NCI-H1694 (cell line): ENCODE data around the gene OSBPL3.
A peak's percentile ranks its signal among the peaks of the same experiment; 100 is the strongest.

Source experiments
- DNase-seq: peaks from one replicate; lab custom pipeline; 2025; lab: John Stamatoyannopoulos, UW

OSBPL3 gene

GRCh38 chr7:24827589-24827988 lies 152.4 kb downstream of the OSBPL3 start:
- DNase-seq, result no peak

DNA sequence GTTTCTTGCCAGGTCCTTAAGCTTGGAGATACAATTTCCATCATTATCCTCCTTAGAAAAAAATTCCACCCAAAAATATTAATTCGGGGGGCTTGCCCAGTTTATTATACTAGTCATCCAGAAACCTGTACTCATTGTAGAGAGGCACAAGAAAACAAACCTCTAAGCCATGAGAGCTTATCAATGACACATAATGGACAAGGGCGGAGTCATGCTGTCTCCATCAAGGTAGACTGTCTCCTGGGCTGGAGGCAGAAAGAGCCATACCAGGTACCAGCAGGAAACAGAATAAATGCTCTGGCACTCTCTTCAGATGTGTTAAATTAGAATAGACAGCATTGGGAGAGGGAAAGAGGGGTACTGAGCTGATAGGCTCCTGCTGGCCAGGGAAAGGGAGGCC lies 153.0 kb downstream of the OSBPL3 start:
- DNase-seq, result no peak

- DNase-seq, result no peak
Measured at GRCh38 chr7:24826662-24827020, 153.3 kb downstream of the OSBPL3 start.

DNA sequence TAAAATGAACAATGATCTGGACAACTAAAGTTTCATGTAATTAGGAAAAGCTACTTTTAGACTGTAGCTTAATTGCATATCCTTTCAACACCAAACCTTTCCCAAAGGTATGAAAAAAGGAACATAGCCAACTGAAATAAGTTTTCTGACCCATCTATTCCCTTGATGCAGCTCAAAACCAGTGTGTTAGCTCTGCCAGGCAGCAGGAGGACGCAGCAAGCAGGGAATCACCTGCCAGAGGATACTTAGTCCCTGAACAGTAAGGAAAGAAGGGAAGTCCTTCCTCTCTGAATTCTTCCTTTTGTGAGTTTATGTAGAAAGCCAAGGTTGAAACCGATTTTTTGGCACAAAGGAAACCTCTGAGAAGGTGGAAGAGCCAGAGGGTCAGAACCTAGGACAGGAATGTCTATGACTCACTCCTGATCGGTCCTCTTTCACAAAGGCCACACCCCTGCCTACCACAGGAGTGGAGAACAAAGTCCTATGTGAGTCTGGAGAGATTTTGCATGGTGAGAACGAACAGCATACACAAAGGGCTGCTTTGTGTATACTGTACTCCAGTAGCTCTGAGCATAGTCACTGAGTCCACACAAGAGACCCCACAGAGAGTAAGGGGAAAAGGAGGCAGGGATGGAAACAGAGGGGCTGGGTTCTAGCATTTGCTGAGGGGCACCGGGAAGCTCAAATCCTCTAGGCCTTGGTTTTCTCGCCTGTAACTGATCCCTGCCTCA lies 153.9 kb downstream of the OSBPL3 start:
- DNase-seq, result no peak

- DNase-seq, result no peak
Measured at GRCh38 chr7:24825381-24825794, 154.6 kb downstream of the OSBPL3 start.

GRCh38 chr7:24824896-24825295 lies 155.1 kb downstream of the OSBPL3 start:
- no peak for DNase-seq

DNA sequence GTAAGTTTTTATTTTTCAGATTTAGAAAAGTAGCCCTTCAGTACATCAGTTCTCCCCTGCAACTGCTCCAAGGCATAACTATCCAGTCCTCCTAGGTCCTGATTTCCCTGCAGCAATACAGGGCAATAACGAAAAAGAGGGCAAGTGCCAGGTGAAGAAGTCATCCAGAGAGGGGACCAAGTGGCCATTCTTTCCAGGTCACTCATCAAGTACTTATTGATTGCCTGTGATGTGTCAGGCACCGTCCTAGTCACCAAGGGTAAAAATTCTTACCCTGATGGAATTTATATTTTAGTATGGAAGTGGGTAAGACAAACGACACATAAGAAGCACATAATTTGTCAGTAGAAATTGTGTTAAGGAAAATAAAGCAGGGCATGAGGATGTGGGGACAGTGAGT lies 155.6 kb downstream of the OSBPL3 start:
- DNase-seq, result no peak

GRCh38 chr7:24821754-24822054 lies 158.3 kb downstream of the OSBPL3 start:
- no peak for DNase-seq

DNA sequence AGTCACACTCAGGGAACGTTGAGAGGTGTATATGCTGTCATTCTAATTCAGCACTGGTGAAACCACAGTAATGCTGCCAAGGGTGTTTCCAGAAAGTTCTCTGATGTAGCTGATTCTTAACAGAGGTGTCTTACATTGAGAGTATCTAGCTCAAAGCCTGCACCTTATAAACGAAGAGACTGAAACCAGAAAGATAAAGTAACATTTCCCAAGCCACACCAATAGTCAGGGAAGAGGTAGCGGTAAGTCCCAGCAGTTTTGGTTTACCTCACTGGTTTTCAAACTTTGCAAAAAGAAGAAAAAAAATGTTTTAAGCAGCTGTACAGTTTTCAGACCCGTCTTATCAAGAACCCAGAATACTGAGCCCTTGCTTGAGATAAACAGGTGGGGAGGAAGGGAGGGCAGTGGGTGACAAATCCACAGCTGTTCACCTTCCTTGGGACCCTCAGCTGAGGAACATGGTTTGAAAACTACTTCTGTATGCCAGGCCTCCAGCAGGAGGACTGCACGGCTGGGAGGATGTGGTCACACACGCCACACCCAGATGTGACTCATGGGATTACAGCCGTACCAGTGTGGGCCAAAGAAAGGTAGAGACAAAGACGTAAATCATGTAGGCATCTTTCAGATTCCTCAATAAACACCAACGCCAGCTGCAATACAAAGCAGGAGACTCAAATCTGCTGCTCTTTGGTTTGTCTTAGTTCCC lies 158.8 kb downstream of the OSBPL3 start:
- no peak for DNase-seq

DNA sequence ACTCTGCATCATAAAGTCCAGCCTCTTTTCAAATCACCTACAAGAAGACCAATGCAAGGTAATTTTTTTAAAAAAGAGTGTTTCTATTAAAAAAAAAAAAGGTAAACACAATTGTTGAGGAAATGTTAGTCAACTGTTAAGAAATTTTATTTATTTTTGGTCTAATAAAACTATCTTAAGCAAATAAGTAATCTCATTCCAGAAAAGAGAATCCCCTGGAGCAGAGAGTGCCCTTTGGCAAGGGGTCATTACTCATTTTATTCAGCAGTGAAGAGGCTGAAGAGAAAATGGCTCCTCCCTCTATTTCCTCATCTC lies 159.3 kb downstream of the OSBPL3 start:
- DNase-seq, result no peak

DNA sequence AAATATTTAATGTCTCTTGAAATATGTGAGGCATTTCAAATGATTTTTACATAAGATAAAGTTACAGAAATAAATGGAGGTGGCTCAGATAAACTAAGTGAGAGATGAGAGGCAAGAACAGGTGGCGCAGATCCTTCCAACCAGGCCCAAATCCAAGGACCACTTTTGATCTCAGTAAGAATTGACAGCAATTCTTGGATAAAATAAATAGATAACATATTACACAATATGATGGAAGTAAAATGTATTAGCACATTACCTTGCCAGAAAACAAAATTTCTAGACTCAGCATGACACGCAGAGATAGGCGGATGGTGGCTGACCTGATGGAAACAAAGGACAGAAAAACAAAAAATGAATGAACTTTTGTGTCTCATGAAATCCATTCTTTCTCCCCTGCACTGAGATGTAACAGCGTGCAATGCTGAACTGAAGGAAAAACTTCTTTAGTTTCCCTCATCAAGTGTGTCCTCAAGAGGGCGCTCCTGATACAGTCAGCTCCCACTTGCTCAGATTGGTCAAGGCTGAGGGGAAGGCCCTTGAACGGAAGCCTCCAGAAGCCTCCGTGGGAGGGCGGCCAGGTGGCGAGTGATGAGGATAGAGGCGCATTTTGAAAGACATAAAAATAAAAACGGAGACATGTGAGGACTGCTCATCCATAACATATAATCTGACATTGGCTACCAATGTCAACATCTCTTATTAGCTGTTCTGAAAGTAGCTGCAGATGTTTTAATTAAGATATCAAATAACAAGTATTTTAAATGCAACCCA lies 159.9 kb downstream of the OSBPL3 start:
- DNase-seq, result peak; percentile 57

GRCh38 chr7:24817339-24817738 lies 162.6 kb downstream of the OSBPL3 start:
- no peak for DNase-seq

DNA sequence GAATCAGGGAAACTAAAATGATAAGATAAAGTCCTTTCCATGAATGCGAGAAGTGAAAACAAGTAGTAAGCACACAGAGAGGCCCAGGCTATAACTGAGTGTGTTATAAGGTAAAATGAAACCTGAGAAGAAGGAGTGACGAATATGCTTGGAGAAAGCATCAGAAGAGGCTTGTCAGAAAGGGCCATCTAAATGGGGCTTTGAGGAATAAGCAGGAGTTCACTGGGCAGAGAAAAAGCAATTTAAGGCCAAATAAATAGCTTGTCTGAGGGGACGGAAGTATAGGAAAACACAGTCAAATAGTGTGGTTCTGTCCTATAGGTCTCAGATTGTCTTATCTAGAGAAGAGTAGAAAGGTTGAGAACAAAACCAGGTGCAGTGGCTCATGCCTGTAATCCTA lies 163.1 kb downstream of the OSBPL3 start:
- DNase-seq, result no peak

- no peak for DNase-seq
Measured at GRCh38 chr7:24812305-24812945, 167.6 kb downstream of the OSBPL3 start.

GRCh38 chr7:24808518-24808917 lies 171.5 kb downstream of the OSBPL3 start:
- no peak for DNase-seq

- DNase-seq, result no peak
Measured at GRCh38 chr7:24802300-24802699, 177.7 kb downstream of the OSBPL3 start.

DNA sequence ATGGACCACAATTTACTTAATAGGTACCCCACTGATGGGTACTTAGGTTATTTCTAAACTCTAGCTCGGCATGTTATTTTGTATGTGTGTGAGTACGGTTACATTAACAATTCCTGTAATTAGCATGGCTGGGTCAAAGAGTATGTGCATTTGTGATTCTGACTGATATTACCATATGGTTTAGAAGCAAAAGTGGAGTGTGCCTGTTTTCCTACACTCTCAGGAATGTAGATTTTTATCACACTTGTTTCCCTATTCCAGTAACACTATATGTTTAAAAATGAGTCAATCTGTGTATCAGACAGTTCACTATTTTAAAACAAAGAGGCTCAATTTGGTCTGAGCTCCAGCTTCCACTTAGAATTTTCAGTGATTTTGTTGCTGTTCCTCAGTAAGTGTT lies 178.1 kb downstream of the OSBPL3 start:
- DNase-seq, result no peak

DNA sequence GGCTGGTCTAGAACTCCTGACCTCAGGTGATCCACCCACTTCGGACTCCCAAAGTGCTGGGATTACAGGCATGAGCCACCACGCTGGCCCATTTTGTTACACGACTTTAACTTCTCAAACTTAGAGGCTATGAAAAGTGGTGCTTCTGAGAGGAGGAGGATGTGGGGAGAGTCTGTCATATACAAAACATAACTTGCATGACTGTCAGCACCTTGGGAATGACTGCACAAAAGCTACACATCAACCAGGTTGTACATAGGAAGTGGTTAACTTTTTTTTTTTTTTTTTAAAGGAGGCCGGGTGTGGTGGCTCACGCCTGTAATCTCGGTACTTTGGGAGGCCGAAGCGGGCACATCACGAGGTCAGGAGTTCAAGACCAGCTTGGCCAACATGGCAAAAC lies 179.3 kb downstream of the OSBPL3 start:
- no peak for DNase-seq

DNA sequence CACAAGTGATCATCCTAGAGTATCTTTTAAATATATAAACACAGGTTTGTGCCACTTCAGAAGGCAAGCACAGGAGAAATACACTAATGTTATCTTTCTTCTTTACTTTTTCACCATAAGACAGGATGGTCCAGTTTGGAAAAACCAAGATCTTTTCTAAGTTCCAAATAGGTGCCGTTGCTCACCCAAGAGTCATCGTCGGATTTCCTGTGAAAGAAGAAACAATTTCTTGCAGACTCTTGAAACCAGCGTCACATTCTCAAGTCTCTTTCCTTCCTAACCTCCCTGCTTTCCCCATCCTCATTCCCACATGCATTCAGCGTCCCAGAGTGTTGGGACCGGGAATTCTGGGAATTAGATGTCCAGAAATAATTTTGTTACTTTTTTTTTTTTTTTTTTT lies 179.9 kb downstream of the OSBPL3 start:
- no peak for DNase-seq

DNA sequence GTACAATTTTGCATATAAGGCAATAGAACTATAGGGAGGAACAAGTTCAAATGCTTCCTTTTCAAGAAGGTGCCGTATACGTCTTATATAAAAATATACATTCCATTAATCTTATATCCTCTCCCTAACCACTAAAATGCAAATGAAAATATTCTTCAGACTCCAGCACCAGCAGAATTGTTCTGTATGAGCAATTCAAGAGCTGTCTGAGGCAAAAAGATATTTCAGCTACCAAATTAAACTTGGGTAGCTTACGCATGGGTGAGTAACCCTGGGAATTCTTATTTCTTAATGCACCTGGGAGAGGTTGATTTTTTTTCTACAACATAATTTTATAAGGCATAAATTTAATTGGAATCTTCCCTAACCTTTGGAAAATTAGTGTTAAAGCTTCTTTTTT lies 180.5 kb downstream of the OSBPL3 start:
- DNase-seq, result no peak

DNA sequence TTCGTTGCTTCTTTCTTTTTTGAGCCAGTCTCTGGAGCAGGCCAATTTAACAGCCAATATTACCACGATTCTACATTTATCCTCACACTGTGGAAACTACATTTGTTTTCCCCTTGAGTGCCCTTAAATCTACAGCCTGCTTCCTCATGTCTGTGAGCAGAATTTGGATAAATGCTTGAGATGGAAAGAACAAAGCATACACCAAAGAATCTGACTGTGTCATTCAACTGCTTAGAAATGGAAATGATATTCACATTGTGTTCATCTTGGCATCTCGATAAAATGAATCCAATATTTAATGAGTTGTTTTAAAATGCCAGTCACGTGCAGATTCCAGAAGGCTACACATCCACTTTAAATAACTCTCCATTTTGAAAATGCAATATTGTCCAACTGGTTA lies 181.7 kb downstream of the OSBPL3 start:
- DNase-seq, result no peak

- no peak for DNase-seq
Measured at GRCh38 chr7:24797270-24797669, 182.7 kb downstream of the OSBPL3 start.

- no peak for DNase-seq
Measured at GRCh38 chr7:24795407-24795767, 184.6 kb downstream of the OSBPL3 start.
